ENCODE results near the gene EEA1. TPM values are rescaled to one million over a fixed set of nuclear protein-coding genes. Genes with fewer than 3 reads are reported as not detected.

EEA1 gene
- total RNA-seq, 4 donors from 2014 or later: 11.6 to 25.4 (median 21.7) TPM

- no peak for DNase-seq
- TF ChIP-seq EP300 (IDR thresholded peaks at IDR 0.05; ENCODE audit: low read depth): no peak
- no peak overlapping the region for H3K27ac ChIP-seq
- peaks cover 0 to 4% (median 0%) of the 10 kb centered on the region in 4 donors for H3K36me3 ChIP-seq
- intact Hi-C loops (cut with DNase I; ENCODE audit: low total_unique reads): no loop called here
- WGBS, 2 donors (ENCODE audit: low coverage in 1 of 2): 88 to 91% methylated on average over 1 of the region's 1 CpG
- H3K9me3 ChIP-seq: no peaks in the 10 kb centered on the region
- H3K27me3 ChIP-seq: no peaks in the 10 kb centered on the region
- peaks cover 0 to 4% (median 0%) of the 10 kb centered on the region in 4 donors for H3K4me1 ChIP-seq
- H3K4me3 ChIP-seq: no peak overlapping the region
- in situ Hi-C loops (cut with MboI; ENCODE audit: low pct_ligation_motif_present in 1 of 4, low pct_unique_long_range_greater_than_20kb in 1 of 4, low sequenced_read_pairs in 3 of 4): loop anchor here in 2 of 4 donors (25.0 kb wide), 1 partner anchor 626 kb away; no protein-coding TSS in a partner anchor
Measured at GRCh38 chr12:92786045-92786444, 143.1 kb downstream of the EEA1 start.

- Histone ChIP-seq H3K4me1 (peaks cover 0 to 4% (median 0%) of the 10 kb centered on the region in 4 donors), H3K9me3 (no peaks in the 10 kb centered on the region), H3K27me3 (no peaks in the 10 kb centered on the region), H3K4me3 (no peak overlapping the region), H3K27ac (no peak overlapping the region), H3K36me3 (peaks cover 0 to 4% (median 0%) of the 10 kb centered on the region in 4 donors)
- TF ChIP-seq POLR2A (IDR thresholded peaks at IDR 0.05) (no peak), EP300 (IDR thresholded peaks at IDR 0.05; ENCODE audit: low read depth) (no peak), POLR2AphosphoS5 (IDR thresholded peaks at IDR 0.05) (no peak), CTCF (IDR thresholded peaks at IDR 0.05) (no peak)
- WGBS, 2 donors (ENCODE audit: low coverage in 1 of 2): 79 to 92% methylated on average over 1 of the region's 1 CpG
- DNase-seq: no peak
- intact Hi-C loops (cut with DNase I; ENCODE audit: low total_unique reads) (no loop called here), in situ Hi-C loops (cut with MboI; ENCODE audit: low pct_ligation_motif_present in 1 of 4, low pct_unique_long_range_greater_than_20kb in 1 of 4, low sequenced_read_pairs in 3 of 4) (loop anchor here in 2 of 4 donors (25.0 kb wide), 1 partner anchor 627 kb away; no protein-coding TSS in a partner anchor)
Measured at GRCh38 chr12:92785563-92785950, 143.5 kb downstream of the EEA1 start.

GRCh38 chr12:92784797-92785562, 144.1 kb downstream of the EEA1 start:
- peaks cover 0 to 4% (median 0%) of the 10 kb centered on the region in 4 donors for H3K4me1 ChIP-seq
- H3K27ac ChIP-seq: no peak overlapping the region
- in situ Hi-C loops (cut with MboI; ENCODE audit: low pct_ligation_motif_present in 1 of 4, low pct_unique_long_range_greater_than_20kb in 1 of 4, low sequenced_read_pairs in 3 of 4): loop anchor here in 2 of 4 donors (25.0 kb wide), 1 partner anchor 627 kb away; no protein-coding TSS in a partner anchor
- no peak overlapping the region for H3K4me3 ChIP-seq
- no peak for TF ChIP-seq POLR2AphosphoS5 (IDR thresholded peaks at IDR 0.05)
- peak; percentile 35 to 68 (median 49) for TF ChIP-seq CTCF (IDR thresholded peaks at IDR 0.05)
- intact Hi-C loops (cut with DNase I; ENCODE audit: low total_unique reads): no loop called here
- H3K36me3 ChIP-seq: peaks cover 0 to 4% (median 2%) of the 10 kb centered on the region in 4 donors
- H3K9me3 ChIP-seq: no peaks in the 10 kb centered on the region
- DNase-seq: no peak
- no peaks in the 10 kb centered on the region for H3K27me3 ChIP-seq
- 81 to 90% methylated on average over 1 of the region's 1 CpG for WGBS, 2 donors (ENCODE audit: low coverage in 1 of 2)

- Histone ChIP-seq H3K36me3 (peaks cover 0 to 8% (median 2%) of the 10 kb centered on the region in 4 donors), H3K4me1 (peaks cover 0 to 4% (median 0%) of the 10 kb centered on the region in 4 donors), H3K27ac (no peak overlapping the region), H3K9me3 (no peaks in the 10 kb centered on the region), H3K27me3 (no peaks in the 10 kb centered on the region), H3K4me3 (no peak overlapping the region)
- intact Hi-C loops (cut with DNase I; ENCODE audit: low total_unique reads): no loop called here
- WGBS, 2 donors (ENCODE audit: low coverage in 1 of 2): 44 to 48% methylated on average over 1 of the region's 1 CpG
- no peak for DNase-seq
- in situ Hi-C loops (cut with MboI; ENCODE audit: low pct_ligation_motif_present in 1 of 4, low pct_unique_long_range_greater_than_20kb in 1 of 4, low sequenced_read_pairs in 3 of 4): loop anchor here in 2 of 4 donors (25.0 kb wide), 1 partner anchor 628 kb away; no protein-coding TSS in a partner anchor
- TF ChIP-seq CTCF (IDR thresholded peaks at IDR 0.05): no peak
- no peak for TF ChIP-seq POLR2AphosphoS5 (IDR thresholded peaks at IDR 0.05)
- TF ChIP-seq EP300 (IDR thresholded peaks at IDR 0.05; ENCODE audit: low read depth): no peak
- TF ChIP-seq POLR2A (IDR thresholded peaks at IDR 0.05): no peak
Measured at GRCh38 chr12:92784356-92784755, 144.7 kb downstream of the EEA1 start.

All from transverse colon (tissue), 4 donors.